ENCODE measurements around the gene ZBTB4.
A peak's percentile ranks its signal among the peaks of the same experiment; 100 is the strongest.

The ZBTB4 gene

DNA sequence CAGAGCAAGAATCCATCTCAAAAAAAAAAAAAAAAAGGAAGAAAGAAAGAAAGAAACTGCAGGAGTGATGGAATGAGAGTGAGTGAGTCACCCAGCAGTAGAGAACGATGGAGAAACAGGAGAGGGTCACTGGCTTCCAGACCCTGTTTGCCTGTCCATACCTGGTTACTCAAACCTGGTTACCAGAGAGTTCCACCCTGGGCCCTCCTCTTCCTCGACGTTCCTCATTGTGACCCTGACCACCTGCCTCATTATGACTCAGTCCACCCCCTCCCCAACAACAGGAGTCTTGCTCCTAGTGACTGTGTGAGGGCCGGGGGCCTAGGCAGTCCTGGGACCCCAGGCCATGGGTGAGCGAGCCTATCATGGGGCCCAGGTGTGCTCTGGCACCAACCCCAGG lies 50.9 kb downstream of the ZBTB4 start, which contains the start of gene SPEM3:
Gene SPEM3 (plus strand): TSS at position 301 of the 400 bp plus-strand sequence. CDS start 46 bp downstream, at position 347.
- intact Hi-C loops (cut with DNase I), result no loop called here
- no peak for DNase-seq

DNA sequence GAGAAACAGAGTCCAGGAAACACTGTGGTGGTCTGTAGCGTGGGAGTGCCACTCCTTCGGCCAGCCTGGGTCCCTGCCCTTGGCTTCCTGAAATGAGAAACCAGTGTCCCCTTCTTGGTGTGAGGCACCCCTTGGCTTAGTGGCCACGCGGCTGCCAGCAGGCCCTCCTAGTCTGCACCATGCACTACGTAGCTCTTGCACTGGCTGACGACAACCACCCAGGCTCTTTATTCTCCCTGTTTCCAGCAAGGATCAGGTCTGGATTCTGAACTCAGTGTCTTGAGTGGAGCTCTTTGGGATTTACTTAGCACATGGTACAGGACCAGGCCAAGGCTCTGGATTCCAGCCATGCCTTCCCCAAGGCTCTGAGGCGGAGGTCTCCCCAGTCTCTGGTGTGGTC lies 51.9 kb downstream of the ZBTB4 start:
- intact Hi-C loops (cut with DNase I), result no loop called here
- DNase-seq, result no peak

DNA sequence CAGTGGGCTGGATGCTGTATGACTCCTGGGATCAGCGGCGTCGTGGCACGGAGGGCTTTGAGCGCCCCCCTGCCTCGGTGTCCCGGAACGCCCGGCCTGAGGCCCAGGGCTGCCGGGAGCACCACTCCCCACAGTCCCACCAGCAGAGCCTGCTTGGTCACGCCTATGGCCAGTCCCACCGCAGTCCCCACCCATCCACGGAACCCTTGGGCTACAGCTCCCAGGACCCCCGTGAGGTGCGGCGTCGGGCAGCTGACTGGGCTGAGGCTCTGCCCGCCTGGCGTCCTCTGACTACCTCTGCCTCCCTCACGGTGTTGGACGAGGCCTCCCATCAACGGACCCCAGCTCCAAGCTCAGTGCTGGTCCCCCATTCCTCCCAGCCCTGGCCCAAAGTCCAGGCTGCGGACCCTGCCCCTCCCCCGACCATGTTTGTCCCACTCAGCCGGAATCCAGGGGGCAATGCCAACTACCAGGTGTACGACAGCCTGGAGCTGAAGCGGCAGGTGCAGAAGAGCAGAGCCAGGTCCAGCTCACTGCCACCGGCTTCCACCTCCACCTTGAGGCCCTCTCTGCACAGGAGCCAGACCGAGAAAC lies 52.4 kb downstream of the ZBTB4 start:
- intact Hi-C loops (cut with DNase I), result no loop called here
- DNase-seq, result peak in 1 of 10 donors; percentile 75

DNA sequence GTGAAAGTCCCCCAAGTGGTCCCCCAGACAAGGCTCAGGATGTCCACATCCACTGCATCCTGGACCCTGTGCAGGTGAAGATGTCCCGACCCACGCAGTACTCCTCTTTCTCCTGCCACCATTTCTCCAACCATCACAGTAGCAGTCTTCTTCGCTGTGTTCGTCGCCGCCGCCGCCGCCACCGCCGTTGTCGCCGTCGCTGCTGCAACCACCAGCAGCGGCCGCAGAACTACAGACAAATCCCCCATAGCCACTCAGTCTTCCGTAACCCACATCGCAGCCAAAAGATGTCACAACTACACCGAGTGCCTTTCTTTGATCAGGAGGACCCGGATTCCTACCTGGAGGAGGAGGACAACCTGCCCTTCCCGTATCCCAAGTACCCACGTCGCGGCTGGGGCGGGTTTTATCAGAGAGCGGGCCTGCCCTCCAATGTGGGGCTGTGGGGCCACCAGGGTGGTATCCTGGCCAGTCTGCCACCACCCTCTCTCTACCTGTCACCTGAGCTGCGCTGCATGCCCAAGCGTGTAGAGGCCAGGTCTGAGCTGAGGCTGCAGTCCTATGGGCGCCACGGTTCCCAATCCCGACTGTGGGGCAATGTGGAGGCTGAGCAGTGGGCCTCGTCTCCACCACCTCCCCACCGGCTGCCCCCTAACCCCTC lies 53.1 kb downstream of the ZBTB4 start:
- DNase-seq, result peak in 1 of 10 donors; percentile 47
- intact Hi-C loops (cut with DNase I), result no loop called here

DNA sequence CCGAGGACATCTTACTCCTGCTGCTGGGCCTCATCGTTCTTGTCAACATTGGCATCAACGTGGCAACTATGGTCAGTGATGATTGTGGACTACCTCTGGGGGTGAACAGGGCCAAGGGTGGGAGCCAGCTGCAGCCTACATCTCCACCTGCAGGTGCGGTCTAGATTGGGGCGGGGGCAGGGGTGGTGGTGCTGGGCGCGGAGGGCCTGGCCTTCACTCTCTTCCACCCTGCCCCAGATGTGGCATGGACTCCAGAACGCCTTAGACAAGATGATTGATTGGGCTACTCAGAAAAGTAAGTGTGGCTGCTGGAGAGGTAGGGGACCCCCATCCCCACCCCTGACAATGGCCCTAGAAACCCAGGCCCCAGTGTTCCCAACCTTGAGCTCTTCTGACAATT lies 53.7 kb downstream of the ZBTB4 start:
- intact Hi-C loops (cut with DNase I), result no loop called here
- no peak for DNase-seq

DNA sequence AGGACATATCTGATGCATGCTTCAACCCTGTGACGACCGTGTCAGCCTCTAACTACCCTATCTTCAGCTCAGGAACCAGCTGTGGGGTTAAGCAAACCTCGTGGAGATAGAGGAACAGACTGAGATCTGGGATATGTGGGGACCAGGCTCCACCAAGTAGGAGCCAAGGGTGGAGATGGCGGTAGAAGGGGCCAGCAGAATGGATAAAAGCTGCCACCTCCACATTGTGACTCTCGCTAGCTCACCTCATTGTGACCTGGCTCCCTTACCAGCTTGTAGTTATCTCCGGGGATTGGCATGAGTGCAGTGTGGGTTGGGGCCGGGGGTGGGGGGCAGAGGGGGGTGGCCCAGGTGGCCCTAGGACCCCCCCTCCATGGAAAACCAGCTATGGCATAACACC lies 54.1 kb downstream of the ZBTB4 start, which contains the start of gene SPEM2:
Gene SPEM2 (plus strand): TSS at position 301 of the 400 bp plus-strand sequence. CDS start 73 bp downstream, at position 374.
- intact Hi-C loops (cut with DNase I), result no loop called here

DNA sequence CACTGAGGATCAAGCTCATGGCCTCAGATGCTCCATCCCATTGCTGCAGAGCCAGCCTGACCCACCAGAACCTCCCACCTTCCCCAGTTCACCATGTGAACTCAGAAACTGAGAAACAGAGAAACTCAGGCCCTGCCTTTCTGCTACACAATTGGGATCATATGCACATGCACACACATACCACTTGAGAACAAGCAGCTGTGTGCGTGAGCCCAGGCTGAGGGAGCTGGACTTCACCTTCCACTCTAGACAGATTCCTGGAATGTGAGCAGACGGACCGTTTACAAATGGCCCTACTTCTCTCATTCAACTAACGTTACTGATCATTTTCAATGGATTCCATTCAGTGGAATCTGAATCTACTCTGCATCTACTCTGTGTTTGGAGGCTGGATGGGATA lies 55.8 kb downstream of the ZBTB4 start:
- intact Hi-C loops (cut with DNase I), result no loop called here
- DNase-seq, result no peak

More for the DNA sequence above, 54.1 kb downstream of the ZBTB4 start, which contains the start of gene SPEM2:
- DNase-seq, result no peak

DNA sequence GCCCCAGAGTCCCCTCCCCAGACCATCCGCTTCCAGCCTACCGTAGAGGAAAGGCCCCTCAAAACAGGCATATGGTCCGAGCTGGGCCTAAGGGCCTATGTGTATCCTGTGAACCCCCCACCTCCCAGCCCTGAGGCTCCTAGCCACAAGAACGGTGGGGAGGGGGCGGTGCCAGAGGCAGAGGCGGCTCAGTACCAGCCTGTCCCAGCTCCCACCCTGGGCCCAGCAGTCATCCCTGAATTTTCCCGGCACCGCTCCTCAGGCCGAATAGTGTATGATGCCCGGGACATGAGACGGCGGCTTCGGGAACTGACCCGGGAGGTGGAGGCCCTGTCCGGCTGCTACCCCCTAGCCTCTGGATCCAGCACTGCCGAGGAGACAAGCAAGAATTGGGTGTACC lies 58.2 kb downstream of the ZBTB4 start:
- DNase-seq, result peak in 1 of 10 donors; percentile 78
- intact Hi-C loops (cut with DNase I), result no loop called here

DNA sequence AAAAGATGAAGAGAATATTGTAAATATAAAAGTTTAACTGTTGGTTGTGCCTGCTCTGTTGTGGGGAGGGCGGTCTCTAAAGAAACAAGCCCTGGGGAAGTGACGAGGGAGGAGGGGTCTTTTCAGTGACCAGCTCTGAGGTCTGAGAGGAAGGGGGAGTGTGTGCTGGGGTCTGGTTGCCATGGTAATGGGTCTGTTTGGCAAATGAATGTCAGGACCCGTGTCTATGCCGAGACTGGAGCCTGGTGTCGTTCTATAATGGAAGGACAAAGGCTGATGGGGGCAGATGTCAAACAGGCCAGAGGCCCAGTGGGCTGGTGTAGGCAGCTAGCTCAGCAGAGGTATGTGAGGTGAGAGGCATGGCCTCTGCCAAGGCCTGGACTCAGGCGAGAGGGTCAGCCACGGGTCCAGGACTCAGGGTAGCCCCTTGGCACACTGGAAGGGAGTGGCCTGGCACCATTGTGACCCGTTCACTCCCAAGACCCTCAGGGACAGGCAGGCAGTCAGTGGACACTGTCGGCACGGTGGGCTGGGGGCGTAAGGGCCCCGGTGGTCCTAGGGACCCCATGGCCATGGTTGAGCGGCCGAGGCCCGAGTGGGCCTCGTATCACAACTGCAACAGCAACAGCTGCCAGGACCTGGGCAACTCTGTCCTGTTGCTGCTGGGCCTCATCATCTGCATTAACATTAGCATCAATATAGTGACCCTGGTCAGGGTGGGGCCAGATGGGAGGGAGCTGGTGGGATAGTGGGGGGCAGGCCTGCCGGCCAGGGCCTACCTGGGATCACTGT lies 59.4 kb downstream of the ZBTB4 start, which contains the start of gene SPEM1:
Gene SPEM1 (plus strand): TSS at position 506 of the 792 bp plus-strand sequence. CDS start 61 bp downstream, at position 567.
- intact Hi-C loops (cut with DNase I), result no loop called here

DNA sequence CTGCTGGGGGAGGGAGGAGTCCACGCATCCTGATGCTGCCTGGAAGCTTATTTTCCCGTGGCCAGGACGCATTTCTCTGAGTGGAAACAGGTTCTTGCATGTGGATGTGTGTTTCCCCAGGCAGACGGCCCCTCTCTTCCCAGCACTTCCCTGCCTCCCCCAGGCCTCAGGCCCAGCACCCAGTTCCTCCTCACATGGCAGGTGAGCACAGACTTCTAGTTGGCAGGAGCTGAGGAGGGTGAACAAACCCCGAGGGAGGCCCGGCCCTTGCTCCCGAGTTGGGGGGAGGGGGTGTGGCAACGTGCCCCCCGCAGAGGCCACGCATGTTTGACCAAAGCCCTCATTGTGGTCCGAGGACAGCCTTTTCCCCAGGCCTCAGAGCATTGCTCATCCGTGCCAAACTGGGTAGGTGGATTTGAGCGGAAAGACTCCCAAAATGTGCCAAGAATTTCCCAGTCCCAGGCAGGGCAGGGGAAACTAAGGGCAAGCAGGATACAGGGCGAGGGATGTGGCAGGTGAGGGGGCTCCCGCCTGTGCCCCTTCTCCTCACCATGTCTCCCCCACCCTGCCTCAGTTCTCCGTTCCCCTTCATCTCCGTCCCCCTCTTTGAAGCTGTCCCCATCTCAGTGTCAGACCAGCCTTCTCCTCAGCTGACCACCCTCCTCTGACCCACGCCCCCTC lies 60.8 kb downstream of the ZBTB4 start:
- intact Hi-C loops (cut with DNase I), result no loop called here
- peak in 1 of 10 donors; percentile 78 for DNase-seq

More for the DNA sequence above, 59.4 kb downstream of the ZBTB4 start, which contains the start of gene SPEM1:
- DNase-seq, result no peak

DNA sequence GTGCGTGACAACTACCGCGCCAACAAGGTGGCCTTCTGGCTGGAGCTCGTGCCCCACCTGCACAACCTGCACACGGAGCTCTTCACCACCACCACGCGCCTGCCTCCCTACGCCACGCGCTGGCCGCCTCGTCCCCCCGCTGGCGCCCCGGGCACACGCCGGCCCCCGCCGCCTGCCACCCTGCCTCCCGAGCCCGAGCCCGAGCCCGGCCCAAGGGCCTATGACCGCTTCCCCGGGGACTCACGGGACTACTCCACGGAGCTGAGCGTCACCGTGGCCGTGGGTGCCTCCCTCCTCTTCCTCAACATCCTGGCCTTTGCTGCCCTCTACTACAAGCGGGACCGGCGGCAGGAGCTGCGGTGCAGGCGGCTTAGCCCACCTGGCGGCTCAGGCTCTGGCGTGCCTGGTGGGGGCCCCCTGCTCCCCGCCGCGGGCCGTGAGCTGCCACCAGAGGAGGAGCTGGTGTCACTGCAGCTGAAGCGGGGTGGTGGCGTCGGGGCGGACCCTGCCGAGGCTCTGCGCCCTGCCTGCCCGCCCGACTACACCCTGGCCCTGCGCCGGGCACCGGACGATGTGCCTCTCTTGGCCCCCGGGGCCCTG lies 62.3 kb downstream of the ZBTB4 start:
- peak in 1 of 10 donors; percentile 72 for DNase-seq
- intact Hi-C loops (cut with DNase I), result no loop called here

DNA sequence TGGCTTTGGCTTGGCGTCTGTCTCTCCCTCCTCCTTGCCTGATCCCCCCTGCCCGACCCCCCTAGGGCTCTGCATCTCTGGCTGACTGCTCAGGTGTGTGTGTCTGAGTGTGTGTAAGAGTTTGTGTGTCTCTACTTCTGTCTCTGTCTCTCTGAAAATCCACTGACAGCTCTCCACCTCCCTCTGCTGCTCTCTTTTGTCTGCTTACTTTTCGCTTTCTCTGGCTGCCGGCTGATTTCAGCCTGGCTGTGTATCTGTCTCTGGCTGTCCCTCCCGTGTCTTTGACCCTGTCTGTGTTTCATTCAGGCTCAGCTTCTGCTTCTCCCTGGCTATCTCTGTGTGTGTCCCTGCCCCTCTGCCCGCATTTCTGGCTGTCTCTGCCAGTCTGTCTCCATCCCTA lies 63.1 kb downstream of the ZBTB4 start:
- intact Hi-C loops (cut with DNase I), result no loop called here
- DNase-seq, result no peak

DNA sequence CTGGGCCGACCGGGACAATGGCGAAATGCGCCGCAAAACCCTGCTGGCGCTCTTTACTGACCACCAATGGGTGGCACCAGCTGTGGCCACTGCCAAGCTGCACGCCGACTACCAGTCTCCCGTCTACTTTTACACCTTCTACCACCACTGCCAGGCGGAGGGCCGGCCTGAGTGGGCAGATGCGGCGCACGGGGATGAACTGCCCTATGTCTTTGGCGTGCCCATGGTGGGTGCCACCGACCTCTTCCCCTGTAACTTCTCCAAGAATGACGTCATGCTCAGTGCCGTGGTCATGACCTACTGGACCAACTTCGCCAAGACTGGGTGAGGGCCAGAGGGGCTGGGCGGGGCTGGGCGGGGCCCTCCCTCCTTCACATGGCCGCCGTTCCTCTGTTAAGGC lies 63.6 kb downstream of the ZBTB4 start:
- peak in 1 of 10 donors; percentile 76 for DNase-seq
- intact Hi-C loops (cut with DNase I), result no loop called here

DNA sequence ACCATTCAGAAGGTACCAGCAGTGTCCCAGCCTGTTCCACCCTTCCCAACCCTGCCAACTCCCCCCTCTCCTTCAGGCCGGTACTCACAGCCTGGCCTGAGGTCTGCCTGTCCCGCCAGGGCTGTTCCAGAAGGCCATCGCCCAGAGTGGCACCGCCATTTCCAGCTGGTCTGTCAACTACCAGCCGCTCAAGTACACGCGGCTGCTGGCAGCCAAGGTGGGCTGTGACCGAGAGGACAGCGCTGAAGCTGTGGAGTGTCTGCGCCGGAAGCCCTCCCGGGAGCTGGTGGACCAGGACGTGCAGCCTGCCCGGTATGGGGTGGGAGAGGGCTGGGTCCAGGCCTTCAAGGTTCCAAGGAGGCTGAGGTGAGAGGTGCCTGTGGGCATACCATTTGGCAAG lies 64.6 kb downstream of the ZBTB4 start:
- DNase-seq, result no peak
- intact Hi-C loops (cut with DNase I), result no loop called here

DNA sequence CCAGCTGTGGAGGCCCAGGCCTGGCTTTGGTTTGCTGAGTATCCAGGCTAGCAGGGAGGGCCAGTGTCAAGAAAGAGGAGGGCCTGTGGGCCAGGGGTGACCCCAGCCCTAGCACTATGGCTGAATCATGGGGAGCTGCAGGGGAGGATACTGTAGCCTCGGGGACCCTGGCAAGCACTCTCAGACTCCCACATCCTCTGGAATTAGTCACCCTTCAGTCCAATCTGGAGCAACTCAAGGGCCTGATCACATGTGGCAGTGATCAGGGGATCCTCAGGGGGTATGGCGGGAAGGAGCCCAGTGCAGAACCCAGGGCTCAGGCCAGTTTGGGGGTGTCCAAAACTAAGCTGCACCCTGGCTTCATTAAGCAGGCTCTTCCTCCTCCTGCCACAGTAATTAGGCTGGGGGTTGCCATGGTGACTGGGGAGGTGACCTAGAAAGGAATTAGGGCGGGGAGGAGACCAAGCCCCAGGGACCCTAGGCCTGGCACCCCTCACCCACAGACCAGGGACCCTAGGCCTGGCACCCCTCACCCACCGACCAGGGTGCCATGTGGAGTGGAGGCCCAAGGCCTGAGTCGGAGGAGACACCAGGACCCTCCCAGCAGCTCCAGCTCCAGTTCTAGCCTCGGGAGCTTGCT lies 66.0 kb downstream of the ZBTB4 start:
- no peak for DNase-seq
- intact Hi-C loops (cut with DNase I), result no loop called here

DNA sequence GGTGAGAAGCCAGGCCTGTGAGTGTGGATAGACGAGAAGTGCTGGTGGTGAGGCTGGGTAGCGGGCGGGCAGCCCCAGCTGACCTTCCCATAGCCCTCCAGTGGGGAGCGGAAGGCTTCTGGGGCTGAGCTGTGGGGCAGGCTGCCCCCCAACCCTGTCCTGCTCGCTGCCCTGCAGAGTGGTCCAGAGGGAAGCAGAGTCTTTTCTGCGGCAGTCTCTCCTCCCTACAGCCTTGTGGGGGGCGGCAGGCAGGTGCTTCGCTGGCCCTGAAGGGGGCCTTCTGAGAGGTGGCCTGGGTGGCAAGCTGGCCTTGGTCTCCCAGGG lies 68.0 kb downstream of the ZBTB4 start:
- DNase-seq, result no peak
- intact Hi-C loops (cut with DNase I), result no loop called here

DNA sequence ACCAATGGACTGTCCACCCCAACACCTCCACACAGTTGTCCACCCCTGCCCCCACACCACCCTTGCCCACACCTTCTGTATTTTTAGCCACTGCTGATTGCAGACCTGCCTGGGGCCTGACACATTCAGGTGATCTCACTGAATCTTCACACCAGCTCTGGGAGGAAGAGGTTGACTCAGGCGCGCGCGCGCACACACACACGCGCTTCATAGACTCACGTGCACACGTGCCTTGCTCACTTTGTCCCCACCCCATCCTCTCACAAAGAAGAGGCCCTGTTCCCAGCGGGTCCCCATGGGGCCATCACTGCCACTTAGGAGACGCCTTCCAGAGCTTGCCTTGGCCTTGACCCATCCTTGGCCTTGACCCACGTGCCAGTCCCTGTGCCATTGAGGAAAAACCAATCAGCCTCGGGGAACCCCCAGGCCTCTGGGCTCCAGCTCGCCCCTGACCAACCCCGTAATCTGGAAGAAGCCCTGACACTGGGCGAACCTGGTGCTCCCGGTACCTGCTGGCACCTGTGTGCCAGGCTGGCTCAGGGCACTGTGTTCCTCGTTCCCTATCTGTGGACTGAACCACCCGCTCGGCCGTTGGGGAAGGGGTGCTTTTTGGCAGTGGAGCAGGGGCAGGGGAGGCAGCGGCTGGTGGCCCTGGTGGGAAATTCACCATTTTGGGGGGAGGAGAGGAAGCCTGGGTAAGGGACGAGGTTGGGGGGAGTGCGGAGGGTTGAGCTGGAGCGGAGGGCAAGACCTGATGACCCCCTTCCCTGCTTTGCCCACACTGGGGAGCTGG lies 68.6 kb downstream of the ZBTB4 start:
- intact Hi-C loops (cut with DNase I), result no loop called here
- no peak for DNase-seq

DNA sequence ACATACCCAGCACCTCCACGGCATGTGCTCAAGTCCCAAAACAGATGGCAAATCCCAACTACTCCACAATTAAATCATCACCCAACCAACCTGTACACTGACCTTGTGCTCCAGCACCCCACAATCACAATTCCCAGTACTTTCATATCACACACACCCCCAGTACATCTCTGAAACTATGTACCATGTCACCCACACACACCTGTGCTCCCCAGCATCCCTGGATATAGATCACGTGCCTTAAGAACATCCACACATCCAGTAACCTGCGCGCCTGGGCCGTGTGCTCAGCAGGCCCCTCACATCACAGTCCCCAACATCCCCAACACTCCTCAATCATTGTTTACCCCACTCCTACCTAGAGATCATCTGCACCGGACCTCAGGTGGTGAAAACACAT lies 69.7 kb downstream of the ZBTB4 start:
- DNase-seq, result no peak
- intact Hi-C loops (cut with DNase I), result no loop called here

Data from posterior cingulate gyrus (tissue), 11 donors.